Regular cardiac myocyte (primary cell): Measurements from ENCODE around the gene VDAC2. TPM values are rescaled to one million over a fixed set of nuclear protein-coding genes. Genes with fewer than 3 reads are reported as not detected.

ENCODE experiments used
- total RNA-seq: library from RNA; depleted of rRNA; stranded (reverse); fragments of >200 nt; gene quantifications from 2 replicates; pipeline ENCODE4 v1.2.3, GENCODE V29; 2014

Gene VDAC2
- 165 and 223 TPM in 2 replicates for total RNA-seq

GRCh38 chr10:75210282-75211006 is at the start of gene VDAC2:
Gene VDAC2 (plus strand): TSS chr10:75210796. CDS start chr10:75211159, 363 bp downstream.

GRCh38 chr10:75235375-75236177 is 25.0 kb downstream of the VDAC2 start, which contains the start of gene COMTD1:
Gene COMTD1 (minus strand): TSS chr10:75235957. CDS start chr10:75235928, 29 bp downstream.

Other genes with a start within 250 kb of the VDAC2 start
- gene SAMD8, start 99.1 kb upstream of the VDAC2 start, total RNA-seq: 33.5 and 54.4 TPM in 2 replicates
- 4.2 and 5.9 TPM in 2 replicates for gene COMTD1, start 25.2 kb downstream of the VDAC2 start, total RNA-seq
- gene ZNF503, start 191.0 kb downstream of the VDAC2 start, total RNA-seq: 2.7 and 3.7 TPM in 2 replicates
- 0.38 and 2.0 TPM in 2 replicates for gene LRMDA, start 220.8 kb downstream of the VDAC2 start, total RNA-seq